Fibroblast of lung (primary cell): ENCODE measurements around the gene CADPS.

Source experiments
- EZH2 ChIP-seq: IDR thresholded peaks from 2 replicates; pipeline ENCODE4 v1.5.1; 2012; ENCODE audit warnings: low read length, control low read depth, mild to moderate bottlenecking; ENCODE audit errors: missing control alignments
- TF ChIP-seq, protein P1 (sequence below), 2 donors: IDR thresholded peaks in 1 of 2; conservative IDR thresholded peaks in 1 of 2; 1 replicate in 1 of 2; 2 replicates in 1 of 2; pipeline ENCODE4 v1.5.1; 2011 to 2012; ENCODE audit warnings: low read length in 2 of 2, control low read depth in 1 of 2, inconsistent platforms in 1 of 2, low read depth in 1 of 2, mild to moderate bottlenecking in 1 of 2

DNA sequence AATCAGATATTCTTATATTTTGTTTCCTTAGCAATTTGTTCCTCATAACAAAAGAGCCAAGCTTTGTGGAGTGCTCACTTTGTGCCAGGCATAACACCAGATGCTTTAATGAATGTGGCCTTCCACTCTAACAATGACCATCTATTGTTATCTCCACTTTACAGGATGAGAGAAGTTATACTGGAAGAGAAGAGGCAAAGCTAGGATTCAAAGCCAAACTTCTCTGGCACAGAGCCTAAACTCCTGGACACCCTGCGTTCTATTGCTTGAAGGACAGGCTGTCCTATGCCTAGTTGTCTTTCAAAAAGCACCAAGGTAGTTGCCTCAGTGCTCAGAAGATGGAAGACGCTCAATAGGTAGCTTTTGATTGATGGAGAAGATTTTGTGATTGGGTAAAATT, 378.7 kb downstream of the CADPS start:
- TF ChIP-seq, protein P1, sequence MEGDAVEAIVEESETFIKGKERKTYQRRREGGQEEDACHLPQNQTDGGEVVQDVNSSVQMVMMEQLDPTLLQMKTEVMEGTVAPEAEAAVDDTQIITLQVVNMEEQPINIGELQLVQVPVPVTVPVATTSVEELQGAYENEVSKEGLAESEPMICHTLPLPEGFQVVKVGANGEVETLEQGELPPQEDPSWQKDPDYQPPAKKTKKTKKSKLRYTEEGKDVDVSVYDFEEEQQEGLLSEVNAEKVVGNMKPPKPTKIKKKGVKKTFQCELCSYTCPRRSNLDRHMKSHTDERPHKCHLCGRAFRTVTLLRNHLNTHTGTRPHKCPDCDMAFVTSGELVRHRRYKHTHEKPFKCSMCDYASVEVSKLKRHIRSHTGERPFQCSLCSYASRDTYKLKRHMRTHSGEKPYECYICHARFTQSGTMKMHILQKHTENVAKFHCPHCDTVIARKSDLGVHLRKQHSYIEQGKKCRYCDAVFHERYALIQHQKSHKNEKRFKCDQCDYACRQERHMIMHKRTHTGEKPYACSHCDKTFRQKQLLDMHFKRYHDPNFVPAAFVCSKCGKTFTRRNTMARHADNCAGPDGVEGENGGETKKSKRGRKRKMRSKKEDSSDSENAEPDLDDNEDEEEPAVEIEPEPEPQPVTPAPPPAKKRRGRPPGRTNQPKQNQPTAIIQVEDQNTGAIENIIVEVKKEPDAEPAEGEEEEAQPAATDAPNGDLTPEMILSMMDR (conservative IDR thresholded peaks at IDR 0.05 in 1 of 2, IDR thresholded peaks at IDR 0.05 in 1 of 2; ENCODE audit: low read depth in 1 of 2, low read length in 2 of 2): no peak
- no peak for TF ChIP-seq EZH2
